Activated T-helper 2 cell treated with anti-CD3 and anti-CD28 coated beads, Interferon-gamma antibody, Interleukin-2, Interleukin-4, amounts not matched to agents 10 μg/mL and 5 μg/mL and 100 μg/mL, durations not matched to agents 14 hours and 24 hours and 36 hours (primary cell): ENCODE data around the gene VWA3B. TPM values are rescaled to one million over a fixed set of nuclear protein-coding genes. Genes with fewer than 3 reads are reported as not detected.

ENCODE experiments used
- DNase-seq: peaks from one replicate; pipeline ENCODE4 v3.0.0; 2021; ENCODE audit warnings: low spot score
- H3K27ac Mint-ChIP-seq: one replicate; pipeline ENCODE4 v1.8.0; 2021; ENCODE audit warnings: mixed read lengths
- H3K27me3 Mint-ChIP-seq: one replicate; pipeline ENCODE4 v1.8.0; 2021; ENCODE audit warnings: low read depth, mixed read lengths
- H3K36me3 Mint-ChIP-seq: one replicate; pipeline ENCODE4 v1.8.0; 2021; ENCODE audit warnings: low read depth, mixed read lengths
- H3K4me1 Mint-ChIP-seq: one replicate; pipeline ENCODE4 v1.8.0; 2021; ENCODE audit warnings: low read depth, mixed read lengths
- H3K4me3 Mint-ChIP-seq: one replicate; pipeline ENCODE4 v1.8.0; 2021; ENCODE audit warnings: low read depth, mild to moderate bottlenecking, moderate library complexity, mixed read lengths
- H3K9me3 Mint-ChIP-seq: one replicate; pipeline ENCODE4 v1.8.0; 2021; ENCODE audit warnings: mixed read lengths
- intact Hi-C: fragments of 100-400 bp; cut with micrococcal nuclease; formaldehyde crosslinking; loops from one replicate; pipeline ENCODE4 v1.15.1; 2023
- total RNA-seq: library from RNA; stranded (reverse); gene quantifications from 2 replicates; pipeline ENCODE4 v1.2.3, GENCODE V29; 2022

Gene VWA3B
- total RNA-seq, 1 donor from 2014 or later = not detected

- DNase-seq = no peak
- Mint-ChIP-seq H3K27me3 (peaks cover 12% of the 10 kb centered on the region), H3K9me3 (no peaks in the 10 kb centered on the region), H3K27ac (no peak overlapping the region), H3K4me1 (no peaks in the 10 kb centered on the region), H3K36me3 (no peaks in the 10 kb centered on the region), H3K4me3 (no peak overlapping the region)
- intact Hi-C loops = no loop called here
Measured at GRCh38 chr2:98065808-98066207, 21.2 kb upstream of the VWA3B start.

GRCh38 chr2:98067160-98067559, 19.8 kb upstream of the VWA3B start:
- Mint-ChIP-seq H3K4me3 (no peak overlapping the region), H3K27me3 (peaks cover 15% of the 10 kb centered on the region), H3K36me3 (no peaks in the 10 kb centered on the region), H3K4me1 (no peaks in the 10 kb centered on the region), H3K9me3 (no peaks in the 10 kb centered on the region), H3K27ac (no peak overlapping the region)
- DNase-seq = no peak
- intact Hi-C loops = no loop called here

DNA sequence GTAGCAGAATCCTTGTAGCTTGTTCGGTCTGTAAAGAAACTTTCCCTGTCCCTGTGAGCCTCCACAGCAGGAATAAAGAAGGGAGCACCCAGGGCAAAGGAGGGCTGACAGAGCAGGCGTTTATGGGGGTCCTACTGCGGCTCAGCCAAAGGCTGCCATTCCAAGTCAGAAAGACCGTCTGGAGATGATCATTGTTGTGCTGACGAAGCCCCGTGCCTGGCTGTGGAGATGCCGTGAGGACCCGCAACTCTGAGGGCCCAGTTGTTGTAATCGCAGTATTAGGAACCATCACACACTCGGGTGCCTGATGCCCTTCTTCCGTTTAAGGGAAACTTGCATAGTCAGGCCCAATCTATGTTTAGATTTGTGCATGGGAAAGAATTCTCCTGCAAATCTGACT, 16.9 kb upstream of the VWA3B start:
- Mint-ChIP-seq H3K36me3 (no peaks in the 10 kb centered on the region), H3K9me3 (peaks cover 4% of the 10 kb centered on the region), H3K4me3 (no peak overlapping the region), H3K27me3 (peaks cover 7% of the 10 kb centered on the region), H3K4me1 (no peaks in the 10 kb centered on the region), H3K27ac (no peak overlapping the region)
- intact Hi-C loops = no loop called here
- no peak for DNase-seq

- Mint-ChIP-seq H3K4me3 (no peak overlapping the region), H3K36me3 (no peaks in the 10 kb centered on the region), H3K9me3 (peaks cover 4% of the 10 kb centered on the region), H3K27me3 (peaks cover 7% of the 10 kb centered on the region), H3K27ac (no peak overlapping the region), H3K4me1 (no peaks in the 10 kb centered on the region)
- intact Hi-C loops = no loop called here
- no peak for DNase-seq
Measured at GRCh38 chr2:98072442-98072841, 14.5 kb upstream of the VWA3B start.

DNA sequence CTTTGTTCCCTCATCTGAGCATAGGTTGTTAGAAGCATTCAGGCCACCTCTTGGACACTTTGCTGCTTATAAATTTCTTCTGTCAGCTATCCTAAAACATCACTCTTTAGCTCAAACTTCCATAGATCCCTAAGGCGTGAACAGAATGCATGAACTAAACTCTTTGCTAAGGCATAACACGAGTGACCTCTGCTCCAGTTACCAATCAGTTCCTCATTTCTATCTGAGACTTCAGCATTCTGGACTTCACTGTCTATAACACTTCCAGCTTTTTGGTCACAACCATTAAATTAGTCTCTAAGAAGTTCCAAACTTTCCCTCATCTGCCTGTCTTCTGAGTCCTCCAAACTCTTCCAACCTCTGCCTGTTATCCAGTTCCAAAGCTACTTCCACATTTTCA, 8.3 kb upstream of the VWA3B start:
- no peak for DNase-seq
- H3K4me1 Mint-ChIP-seq = peaks cover 6% of the 10 kb centered on the region
- H3K36me3 Mint-ChIP-seq = no peaks in the 10 kb centered on the region
- intact Hi-C loops = no loop called here
- no peak overlapping the region for H3K27ac Mint-ChIP-seq
- peaks cover 17% of the 10 kb centered on the region for H3K27me3 Mint-ChIP-seq
- peaks cover 10% of the 10 kb centered on the region for H3K9me3 Mint-ChIP-seq
- no peak overlapping the region for H3K4me3 Mint-ChIP-seq

- intact Hi-C loops = loop anchor here (10.0 kb wide), 1 partner anchor 70 kb away; no protein-coding TSS in a partner anchor
- H3K27me3 Mint-ChIP-seq = peaks cover 43% of the 10 kb centered on the region
- H3K4me3 Mint-ChIP-seq = no peak overlapping the region
- H3K27ac Mint-ChIP-seq = no peak overlapping the region
- H3K9me3 Mint-ChIP-seq = no peaks in the 10 kb centered on the region
- H3K36me3 Mint-ChIP-seq = no peaks in the 10 kb centered on the region
- peaks cover 26% of the 10 kb centered on the region for H3K4me1 Mint-ChIP-seq
- no peak for DNase-seq
Measured at GRCh38 chr2:98084151-98084868, 2.7 kb upstream of the VWA3B start.

DNA sequence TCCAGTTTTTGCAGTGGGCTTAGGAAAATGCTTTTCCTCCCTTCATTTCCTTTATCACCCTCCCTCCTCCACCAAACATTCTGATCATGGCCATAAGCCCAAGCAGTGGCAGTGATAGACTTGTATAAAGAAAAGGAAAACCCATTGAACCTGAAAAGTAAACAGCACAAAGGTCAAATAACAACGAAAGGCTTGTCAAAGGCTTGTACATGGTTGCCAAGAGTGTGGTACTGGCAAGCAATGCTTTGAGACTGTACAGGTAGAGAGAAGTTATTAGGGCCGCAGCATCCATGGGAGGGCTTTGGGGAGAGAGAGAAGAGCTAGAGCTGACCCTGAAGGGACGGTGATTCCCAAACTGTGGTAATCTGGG, 2.1 kb upstream of the VWA3B start:
- Mint-ChIP-seq H3K36me3 (no peaks in the 10 kb centered on the region), H3K9me3 (no peaks in the 10 kb centered on the region), H3K4me1 (peaks cover 26% of the 10 kb centered on the region), H3K4me3 (no peak overlapping the region), H3K27ac (no peak overlapping the region), H3K27me3 (peaks cover 43% of the 10 kb centered on the region)
- no peak for DNase-seq
- intact Hi-C loops = loop anchor here (5.0 to 10.0 kb wide), 2 partner anchors 70 to 278 kb away; no protein-coding TSS in a partner anchor

GRCh38 chr2:98085649-98086048, 1.3 kb upstream of the VWA3B start:
- Mint-ChIP-seq H3K4me1 (peaks cover 26% of the 10 kb centered on the region), H3K4me3 (peak overlapping the region; percentile 43), H3K27ac (no peak overlapping the region), H3K27me3 (peaks cover 46% of the 10 kb centered on the region), H3K36me3 (no peaks in the 10 kb centered on the region), H3K9me3 (no peaks in the 10 kb centered on the region)
- DNase-seq = no peak
- intact Hi-C loops = loop anchor here (5.0 to 10.0 kb wide), 2 partner anchors 71 to 278 kb away; no protein-coding TSS in a partner anchor

- H3K9me3 Mint-ChIP-seq = no peaks in the 10 kb centered on the region
- H3K36me3 Mint-ChIP-seq = no peaks in the 10 kb centered on the region
- H3K27me3 Mint-ChIP-seq = peaks cover 42% of the 10 kb centered on the region
- intact Hi-C loops = loop anchor here (5.0 to 10.0 kb wide), 2 partner anchors 73 to 280 kb away; no protein-coding TSS in a partner anchor
- H3K4me1 Mint-ChIP-seq = peaks cover 21% of the 10 kb centered on the region
- H3K4me3 Mint-ChIP-seq = peak overlapping the region; percentile 73
- no peak overlapping the region for H3K27ac Mint-ChIP-seq
- DNase-seq = no peak
Measured at GRCh38 chr2:98087447-98088020, 567 bp downstream of the VWA3B start.

GRCh38 chr2:98088261-98088660, 1.3 kb downstream of the VWA3B start:
- DNase-seq = no peak
- intact Hi-C loops = loop anchor here (5.0 to 10.0 kb wide), 2 partner anchors 73 to 281 kb away; no protein-coding TSS in a partner anchor
- no peak overlapping the region for H3K4me3 Mint-ChIP-seq
- H3K36me3 Mint-ChIP-seq = no peaks in the 10 kb centered on the region
- peaks cover 19% of the 10 kb centered on the region for H3K4me1 Mint-ChIP-seq
- no peak overlapping the region for H3K27ac Mint-ChIP-seq
- H3K27me3 Mint-ChIP-seq = peaks cover 43% of the 10 kb centered on the region
- no peaks in the 10 kb centered on the region for H3K9me3 Mint-ChIP-seq

GRCh38 chr2:98089941-98090340, 3.0 kb downstream of the VWA3B start:
- H3K9me3 Mint-ChIP-seq = peaks cover 7% of the 10 kb centered on the region
- H3K27ac Mint-ChIP-seq = no peak overlapping the region
- peaks cover 19% of the 10 kb centered on the region for H3K4me1 Mint-ChIP-seq
- no peak overlapping the region for H3K4me3 Mint-ChIP-seq
- no peaks in the 10 kb centered on the region for H3K36me3 Mint-ChIP-seq
- intact Hi-C loops = loop anchor here (5.0 to 10.0 kb wide), 2 partner anchors 75 to 283 kb away; no protein-coding TSS in a partner anchor
- H3K27me3 Mint-ChIP-seq = peaks cover 46% of the 10 kb centered on the region
- no peak for DNase-seq

DNA sequence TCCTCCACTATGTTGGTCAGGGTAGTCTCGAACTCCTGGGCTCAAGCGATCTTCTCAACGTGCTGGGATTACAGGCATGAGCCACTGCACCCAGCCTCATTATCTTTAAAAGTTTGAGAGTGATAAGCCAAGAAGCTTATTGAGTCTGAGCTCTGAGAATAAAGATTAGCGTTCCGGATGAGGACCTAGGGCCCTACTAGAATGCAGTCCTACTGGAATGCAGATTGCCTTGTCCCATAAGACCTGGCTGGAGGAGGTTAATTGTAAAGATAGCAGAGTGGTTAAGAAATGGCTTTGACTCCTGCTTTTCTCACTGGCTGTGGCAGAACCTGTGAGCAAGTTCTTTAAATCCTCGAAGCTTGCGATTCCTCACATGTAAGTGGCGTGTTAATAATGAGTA, 4.0 kb downstream of the VWA3B start:
- no peak overlapping the region for H3K27ac Mint-ChIP-seq
- no peak for DNase-seq
- H3K36me3 Mint-ChIP-seq = no peaks in the 10 kb centered on the region
- H3K27me3 Mint-ChIP-seq = peaks cover 37% of the 10 kb centered on the region
- H3K4me1 Mint-ChIP-seq = peaks cover 19% of the 10 kb centered on the region
- H3K9me3 Mint-ChIP-seq = peaks cover 10% of the 10 kb centered on the region
- no peak overlapping the region for H3K4me3 Mint-ChIP-seq
- intact Hi-C loops = no loop called here

DNA sequence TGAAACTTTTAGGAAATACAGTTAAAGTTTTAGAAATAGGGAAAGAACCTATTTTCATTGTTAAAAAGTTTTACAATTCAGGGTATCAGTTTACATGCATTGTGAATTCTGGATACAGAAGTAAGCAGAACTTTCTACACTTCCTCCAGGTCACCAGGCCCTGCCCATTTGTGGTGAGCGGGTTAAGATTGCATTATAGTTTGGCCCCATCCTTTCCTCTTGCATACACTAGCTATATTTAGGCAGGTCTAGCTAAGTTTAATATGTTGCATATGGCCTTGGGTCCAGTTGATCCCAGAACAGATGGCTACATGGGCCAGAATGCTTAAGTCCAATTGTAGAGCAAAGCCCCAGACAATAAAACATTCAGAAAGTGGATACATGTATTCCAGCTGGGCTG, 4.8 kb downstream of the VWA3B start:
- intact Hi-C loops = no loop called here
- Mint-ChIP-seq H3K36me3 (no peaks in the 10 kb centered on the region), H3K27ac (no peak overlapping the region), H3K27me3 (peaks cover 34% of the 10 kb centered on the region), H3K4me1 (peaks cover 14% of the 10 kb centered on the region), H3K4me3 (no peak overlapping the region), H3K9me3 (peaks cover 16% of the 10 kb centered on the region)
- no peak for DNase-seq
